Suprapubic skin (tissue), 3 donors: Measurements from ENCODE around the gene RAPH1.

Experiments used
- CTCF ChIP-seq, 2 donors: fragments of 200-600 bp in 1 of 2; fragments of 450-650 bp in 1 of 2; sonication (generic) in 1 of 2; IDR thresholded peaks; one replicate each; pipeline ENCODE4 v1.5.1; 2016 to 2019; ENCODE audit warnings: antibody characterized with exemption in 2 of 2, mild to moderate bottlenecking in 1 of 2, moderate library complexity in 1 of 2
- POLR2A ChIP-seq, 2 donors: fragments of 450-650 bp; IDR thresholded peaks; one replicate each; pipeline ENCODE4 v1.6.1; 2017; ENCODE audit warnings: antibody characterized with exemption in 2 of 2, mild to moderate bottlenecking in 2 of 2, moderate library complexity in 2 of 2

- TF ChIP-seq CTCF (IDR thresholded peaks at IDR 0.05) (no peak), POLR2A (IDR thresholded peaks at IDR 0.05) (no peak)
Measured at GRCh38 chr2:203418271-203418670, 116.8 kb downstream of the RAPH1 start.
